Measurements from ENCODE around the gene TBC1D8.
"Not testable (repeated sequence)": the region's sequence is repeated elsewhere in the genome, so short reads cannot be mapped to it uniquely, and the experiment has no call there.

The TBC1D8 gene

DNA sequence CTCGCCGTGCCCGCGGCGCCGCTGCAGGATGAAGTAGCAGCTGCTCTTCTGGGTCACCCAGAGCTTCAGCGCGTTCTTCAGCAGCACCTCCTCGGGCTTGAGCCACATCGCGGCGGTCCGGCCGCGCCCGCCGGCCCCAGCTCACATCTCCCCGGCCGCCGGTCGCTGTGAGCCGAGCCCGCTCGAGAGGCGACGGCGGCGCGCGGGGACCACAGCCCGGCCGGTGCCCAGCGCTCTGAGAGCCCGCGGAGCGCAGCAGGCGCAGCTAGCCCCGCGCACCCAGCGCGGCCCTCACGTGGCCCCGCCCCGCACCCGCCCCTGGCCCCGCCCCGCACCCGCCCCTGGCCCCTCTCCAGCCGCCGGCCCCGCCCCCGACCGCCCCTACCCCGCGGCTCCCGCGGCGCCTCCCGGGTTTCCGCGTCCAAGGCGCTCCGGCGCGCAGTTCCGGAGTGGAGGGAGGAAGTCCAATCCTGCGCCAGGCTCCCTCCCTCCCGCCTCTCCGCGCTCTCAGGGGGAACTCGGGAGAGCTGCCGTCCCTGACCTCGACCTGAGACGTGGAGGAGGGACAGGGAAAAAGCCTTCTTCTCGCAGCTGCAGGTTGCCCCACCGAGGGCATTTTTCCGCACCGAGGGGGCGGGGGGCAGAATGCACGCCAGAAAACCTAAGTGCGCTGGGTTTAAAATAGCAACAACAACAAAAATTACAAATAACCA, at the start of gene TBC1D8:
Gene TBC1D8 (minus strand): TSS at position 237 of the 713 bp plus-strand sequence. CDS start 129 bp downstream, at position 108.
- peak; percentile 93 for DNase-seq

DNA sequence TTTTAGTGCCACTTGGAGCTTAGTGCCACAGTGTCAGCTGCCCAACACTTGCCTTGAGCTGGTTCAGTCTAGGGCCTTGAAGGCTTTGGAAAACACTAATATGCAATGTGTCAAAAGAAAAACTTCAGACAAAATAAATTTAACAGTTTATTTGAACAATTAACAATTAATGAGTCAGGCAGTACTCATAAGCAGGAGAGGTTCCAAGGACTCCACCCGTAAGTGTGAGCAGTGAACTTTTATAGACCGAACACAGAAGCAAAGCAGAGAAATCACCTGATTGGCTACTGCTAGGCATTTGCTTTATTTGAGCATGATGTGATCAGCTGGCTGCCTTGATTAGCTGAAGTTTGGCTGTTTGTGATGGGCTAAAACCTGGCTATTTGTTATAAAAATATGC, 49.5 kb upstream of the TBC1D8 start:
- no peak for DNase-seq

DNA sequence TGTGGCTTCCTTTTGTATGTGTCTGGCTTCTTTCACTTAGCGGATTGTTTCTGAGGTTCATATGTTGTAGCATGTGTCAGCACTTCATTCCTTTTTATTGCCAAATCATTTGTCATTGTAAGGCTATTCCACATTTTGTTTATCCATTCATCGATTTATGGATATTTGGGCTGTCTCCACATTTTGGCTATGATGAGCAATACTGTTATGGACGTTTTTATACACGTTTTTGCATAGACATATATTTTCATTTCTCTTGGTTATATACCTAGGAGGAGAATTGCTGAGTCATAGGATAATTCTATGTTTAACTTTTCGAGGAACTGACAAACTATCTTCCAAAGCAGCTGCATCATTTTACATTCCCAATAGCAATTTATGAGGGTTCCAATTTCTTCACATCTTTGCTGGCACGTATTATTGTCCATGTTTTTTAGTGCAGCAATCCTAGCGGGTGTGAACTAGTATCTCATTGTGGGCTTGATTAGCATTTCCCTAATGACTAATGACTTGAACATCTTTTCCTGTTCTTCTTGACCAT, 48.1 kb upstream of the TBC1D8 start:
- DNase-seq: no peak

DNA sequence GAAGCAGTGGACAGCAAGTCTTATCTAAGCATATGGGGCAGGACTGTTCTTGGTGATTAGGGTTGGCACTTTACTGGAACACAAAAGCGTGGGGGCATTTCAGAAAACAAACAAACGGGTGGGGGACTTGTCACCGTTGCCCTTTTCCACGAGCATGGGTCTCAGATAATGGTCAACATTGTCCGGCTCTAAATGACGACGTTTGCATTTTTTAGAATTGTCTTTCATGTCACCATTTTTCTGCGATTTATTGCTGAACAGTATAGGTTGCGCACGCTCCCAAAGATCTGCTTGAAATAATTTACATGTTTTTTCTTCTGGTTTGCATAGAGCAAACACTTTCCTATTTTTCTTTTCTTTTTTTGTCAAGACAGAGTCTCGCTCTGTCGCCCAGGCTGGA, 46.6 kb upstream of the TBC1D8 start:
- DNase-seq: no peak

DNA sequence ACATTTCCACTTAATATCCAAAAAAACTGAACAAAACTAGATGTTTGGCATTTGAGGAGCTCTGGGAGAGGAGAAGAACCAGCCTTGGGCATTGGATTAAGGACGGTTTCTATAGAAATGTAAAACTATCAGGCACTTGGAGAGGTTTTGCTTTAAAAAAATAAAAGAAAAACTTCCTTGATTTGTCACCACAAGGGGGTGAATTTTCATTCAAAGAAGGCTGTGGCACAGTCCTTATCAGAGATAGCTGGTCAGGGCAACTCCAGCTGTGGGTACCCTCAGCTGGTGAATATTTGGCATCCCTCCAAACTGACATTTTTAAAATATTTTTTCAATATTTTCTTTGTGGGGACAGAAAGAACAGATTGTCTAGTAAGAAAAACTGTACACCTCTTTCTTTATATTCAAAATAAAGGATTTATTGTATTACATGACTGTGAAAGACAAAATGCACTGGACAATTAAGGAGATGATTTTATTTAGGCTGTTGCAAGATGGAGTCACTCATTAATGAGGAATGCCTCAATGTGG, 46.1 kb upstream of the TBC1D8 start:
- DNase-seq: peak; percentile 4

DNA sequence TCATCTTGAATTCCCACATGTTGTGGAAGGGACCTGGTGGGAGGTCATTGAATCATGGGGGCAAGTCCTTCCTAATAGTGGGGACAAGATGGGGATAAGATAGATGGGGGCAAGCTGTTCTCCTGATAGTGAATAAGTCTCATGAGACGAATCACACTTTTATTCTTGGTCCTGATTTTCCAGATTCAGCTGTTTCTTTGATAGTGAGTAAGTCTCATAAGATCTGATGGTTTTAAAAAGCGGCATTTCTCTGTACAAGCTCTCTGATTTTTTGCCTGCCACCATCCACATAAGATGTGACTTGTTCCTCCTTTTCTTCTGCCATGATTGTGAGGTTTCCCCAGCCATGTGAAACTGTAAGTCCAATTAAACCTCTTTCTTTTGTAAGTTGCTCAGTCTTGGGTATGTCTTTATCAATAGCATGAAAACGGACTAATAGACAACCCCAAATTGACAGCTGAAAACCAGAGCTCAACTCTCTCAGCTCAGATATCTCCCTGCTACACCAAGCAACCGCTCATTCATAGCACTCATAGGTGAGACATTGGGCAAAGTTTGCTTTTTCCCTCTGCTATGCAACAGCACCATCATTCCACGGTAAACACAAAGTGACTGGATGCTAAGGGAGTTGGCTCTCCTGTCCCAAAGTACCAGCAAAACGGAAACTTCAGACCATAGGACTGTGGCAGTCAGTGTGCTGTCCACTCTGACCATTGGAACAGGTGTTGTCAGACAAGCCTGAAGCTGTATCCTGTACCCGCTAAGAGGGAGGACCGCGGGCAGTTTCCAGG, 44.9 kb upstream of the TBC1D8 start:
- peak; percentile 2 for DNase-seq

DNA sequence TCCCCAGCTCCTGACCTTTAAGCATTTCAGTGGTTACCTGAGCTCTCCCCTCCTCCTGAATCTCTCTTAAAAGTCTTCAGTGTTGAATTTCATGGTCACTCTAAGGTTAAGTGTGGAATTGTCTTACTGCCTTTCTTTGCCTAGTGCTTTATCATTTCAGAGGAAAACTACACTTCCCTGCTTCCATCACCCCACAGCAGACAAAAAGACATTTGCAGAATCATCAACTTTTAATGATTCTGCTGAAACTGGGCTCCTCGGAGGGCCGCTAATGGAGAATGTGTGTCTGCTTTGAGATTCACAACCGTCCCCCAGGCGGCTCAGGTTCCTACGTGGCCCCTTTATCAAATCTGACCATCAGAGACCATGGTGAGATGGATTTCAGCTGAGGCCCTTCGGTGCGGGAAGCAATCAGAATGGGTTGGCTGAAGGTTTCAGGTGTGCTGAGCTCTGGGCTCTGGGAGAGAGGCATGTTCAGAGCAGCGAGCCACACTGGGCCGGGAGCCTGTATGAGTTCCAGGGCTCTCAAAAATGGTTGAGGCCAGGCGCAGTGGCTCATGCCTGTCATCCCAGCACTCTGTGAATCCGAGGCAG, 41.9 kb upstream of the TBC1D8 start:
- no peak for DNase-seq

DNA sequence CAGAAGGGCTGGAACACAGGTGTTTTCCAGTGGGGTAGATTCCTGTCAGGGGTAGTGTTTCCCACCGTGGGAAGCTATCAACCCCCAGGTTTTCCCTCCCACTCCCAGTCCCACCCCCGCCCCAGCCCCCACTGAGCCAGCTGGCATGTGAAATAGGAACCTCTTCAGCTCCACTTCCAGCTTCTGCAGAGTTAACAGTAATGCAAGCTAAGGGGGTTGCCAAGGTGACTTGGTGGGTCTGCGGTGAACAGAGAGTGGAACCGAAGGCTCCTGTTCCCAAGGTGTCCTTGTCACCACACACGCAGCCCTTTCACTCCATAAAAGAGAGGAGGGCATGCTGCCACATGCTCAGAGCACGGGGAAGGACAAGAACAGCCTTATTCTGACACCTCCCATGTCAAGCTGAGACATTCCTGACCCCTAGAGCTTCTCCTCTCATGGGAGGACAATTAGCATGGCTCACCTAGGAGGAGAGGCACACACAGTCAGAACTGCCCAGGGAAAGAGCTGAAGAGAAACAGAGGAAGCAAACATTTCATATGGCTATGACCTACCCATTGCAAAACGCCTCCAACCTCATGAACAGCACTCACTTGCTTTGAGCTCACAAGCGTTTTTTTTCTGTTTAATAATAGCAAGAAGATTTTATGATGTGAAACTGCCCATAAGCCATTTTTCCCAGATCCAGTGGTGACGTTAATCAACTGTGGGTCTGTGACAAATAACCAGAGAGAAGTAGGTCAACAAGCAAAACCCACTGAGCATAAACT, 39.8 kb upstream of the TBC1D8 start:
- DNase-seq: peak; percentile 72

DNA sequence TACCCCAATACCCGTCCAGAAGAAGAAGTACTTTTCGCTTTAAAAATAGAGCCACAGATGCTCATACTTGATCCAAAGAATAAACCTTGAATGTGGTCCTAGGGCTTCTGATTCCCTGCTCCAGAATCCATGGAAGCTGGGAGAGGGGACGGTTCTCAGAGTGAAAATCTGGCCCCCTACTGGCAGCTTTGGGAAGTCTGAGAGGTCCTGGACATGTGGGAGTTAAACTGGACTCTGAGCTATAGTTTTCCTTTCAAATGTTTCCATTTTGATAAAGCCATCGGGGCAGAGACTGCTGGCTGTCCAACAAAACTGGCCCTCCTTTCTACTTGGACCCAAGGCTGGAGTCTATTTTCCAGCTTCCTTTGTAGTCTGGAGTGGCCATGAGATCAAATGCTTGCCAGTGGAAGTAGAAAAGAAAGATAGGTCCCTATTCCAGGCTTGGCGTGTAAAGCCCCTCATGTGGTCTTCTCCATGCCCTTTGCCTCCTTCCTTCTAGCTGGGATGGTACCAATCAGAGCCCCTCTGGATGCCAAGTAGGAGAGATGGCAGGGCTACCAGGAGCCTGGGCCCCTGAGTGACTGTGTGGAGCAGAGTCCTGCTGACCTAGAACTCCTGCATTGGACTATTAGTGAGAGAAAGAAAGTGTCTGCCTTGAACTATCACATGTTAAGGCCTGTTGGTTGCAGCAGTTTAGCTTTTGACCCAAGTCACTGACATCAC, 37.7 kb upstream of the TBC1D8 start:
- DNase-seq: peak; percentile 31

DNA sequence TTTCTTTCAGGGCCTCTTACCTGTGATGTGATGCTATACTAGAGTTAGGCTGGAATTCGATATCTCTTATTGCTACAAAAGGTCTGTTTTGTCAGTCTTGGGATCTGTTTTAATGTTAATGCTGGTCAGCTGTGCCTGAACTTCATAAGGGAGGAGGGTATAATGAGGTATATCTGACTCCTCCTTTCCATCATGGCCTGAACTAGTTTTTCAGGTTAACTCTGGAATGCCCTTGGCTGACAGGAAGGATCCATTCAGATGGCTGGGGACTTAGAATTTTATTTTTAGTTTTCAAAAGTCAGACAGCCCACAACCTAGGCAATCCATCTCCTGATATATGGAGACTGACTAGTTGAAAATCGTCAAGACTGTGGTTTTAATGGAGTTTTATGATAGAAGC, 35.9 kb upstream of the TBC1D8 start:
- DNase-seq: no peak

DNA sequence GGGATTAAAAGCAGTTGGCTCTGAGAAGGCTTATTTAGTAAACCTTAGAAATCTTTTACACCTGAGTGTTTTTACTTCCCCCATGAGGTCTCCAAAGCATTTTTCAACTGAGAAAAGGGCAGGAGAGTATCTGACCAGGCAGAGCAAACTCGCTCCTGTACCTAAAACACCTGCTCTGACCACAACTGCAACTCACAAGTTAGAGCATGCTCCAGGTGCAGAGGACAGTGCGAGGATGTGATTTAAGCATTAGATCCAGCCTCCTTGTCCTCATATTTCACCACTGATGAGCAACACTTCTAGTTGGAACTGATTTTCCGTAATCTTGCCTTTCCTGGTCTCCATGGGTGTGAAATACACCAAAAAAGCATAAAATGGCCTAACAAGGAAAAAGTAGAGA, 34.5 kb upstream of the TBC1D8 start:
- peak; percentile 55 for DNase-seq

DNA sequence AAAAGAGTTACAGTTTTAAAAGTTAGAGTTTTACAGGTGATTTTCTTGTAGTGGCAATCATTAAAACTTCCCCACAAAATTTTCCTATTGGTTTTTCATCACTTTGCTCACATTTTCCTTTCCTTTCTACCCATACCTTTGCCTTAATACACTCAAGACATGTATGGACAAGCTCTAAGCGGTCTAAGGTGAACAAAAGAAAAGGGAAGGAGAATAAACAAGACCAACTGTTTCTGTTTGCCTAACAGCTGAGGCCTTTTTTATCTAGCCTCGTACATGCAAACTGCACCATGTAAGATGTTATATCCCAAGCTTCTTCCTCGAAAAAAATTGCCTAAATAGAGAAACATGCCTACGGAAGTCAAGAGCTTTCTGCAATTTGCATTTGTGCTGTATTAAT, 33.9 kb upstream of the TBC1D8 start:
- peak; percentile 88 for DNase-seq

DNA sequence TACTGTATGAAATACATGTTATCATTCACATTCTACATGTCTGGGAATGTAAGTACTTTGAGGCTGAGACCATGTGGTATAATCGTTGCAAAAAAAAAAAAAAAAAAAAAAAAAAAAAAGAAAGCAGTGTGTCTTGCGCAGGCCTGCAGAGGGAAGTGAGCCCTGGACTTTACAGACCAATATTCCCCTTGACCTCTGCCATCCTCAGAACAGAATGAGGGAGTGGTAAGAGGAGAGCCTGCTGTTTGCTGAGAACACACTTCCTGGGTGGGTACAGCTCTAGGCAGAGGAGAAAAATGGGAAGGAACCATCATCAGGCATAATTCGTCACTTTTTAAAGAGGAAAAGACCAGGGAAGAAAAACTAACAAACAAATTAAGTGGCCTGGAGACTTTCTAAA, 28.8 kb upstream of the TBC1D8 start:
- peak; percentile 5 for DNase-seq

DNA sequence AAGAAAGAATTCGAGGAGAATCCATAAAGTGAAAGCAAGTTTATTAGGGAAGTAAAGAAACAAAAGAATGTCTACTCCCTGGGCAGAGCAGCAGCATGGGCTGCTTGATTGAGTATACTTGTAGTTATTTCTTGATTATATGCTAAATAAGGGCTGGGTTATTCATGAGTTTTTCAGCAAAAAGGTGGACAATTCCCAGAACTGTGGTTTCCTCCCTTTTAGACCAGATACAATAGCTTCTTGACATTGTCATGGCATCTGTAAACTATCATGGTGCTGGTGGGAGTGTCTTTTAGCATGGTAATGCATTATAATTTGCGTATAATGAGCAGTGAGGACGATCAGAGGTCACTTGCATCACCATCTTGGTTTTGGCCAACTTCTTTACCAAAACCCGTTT, 25.6 kb upstream of the TBC1D8 start:
- no peak for DNase-seq

DNA sequence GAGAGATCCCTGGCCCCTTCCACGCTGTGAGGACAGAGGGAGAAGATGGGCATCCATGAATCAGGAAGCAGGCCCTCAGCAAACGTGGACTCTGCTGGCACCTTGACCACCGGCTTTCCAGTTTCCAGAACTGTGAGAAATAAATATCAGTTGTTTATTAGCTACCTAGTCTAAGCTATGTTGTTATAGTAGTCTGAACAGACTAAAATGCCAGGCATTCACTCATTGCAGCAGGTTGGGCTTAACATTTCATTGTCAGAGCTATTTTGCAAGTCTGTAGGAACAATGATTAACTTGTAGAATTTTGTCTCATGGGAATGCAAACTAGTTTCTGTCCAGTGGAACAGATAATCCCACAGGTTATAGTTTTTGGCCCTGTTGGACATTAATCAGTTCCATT, 24.8 kb upstream of the TBC1D8 start:
- DNase-seq: no peak

DNA sequence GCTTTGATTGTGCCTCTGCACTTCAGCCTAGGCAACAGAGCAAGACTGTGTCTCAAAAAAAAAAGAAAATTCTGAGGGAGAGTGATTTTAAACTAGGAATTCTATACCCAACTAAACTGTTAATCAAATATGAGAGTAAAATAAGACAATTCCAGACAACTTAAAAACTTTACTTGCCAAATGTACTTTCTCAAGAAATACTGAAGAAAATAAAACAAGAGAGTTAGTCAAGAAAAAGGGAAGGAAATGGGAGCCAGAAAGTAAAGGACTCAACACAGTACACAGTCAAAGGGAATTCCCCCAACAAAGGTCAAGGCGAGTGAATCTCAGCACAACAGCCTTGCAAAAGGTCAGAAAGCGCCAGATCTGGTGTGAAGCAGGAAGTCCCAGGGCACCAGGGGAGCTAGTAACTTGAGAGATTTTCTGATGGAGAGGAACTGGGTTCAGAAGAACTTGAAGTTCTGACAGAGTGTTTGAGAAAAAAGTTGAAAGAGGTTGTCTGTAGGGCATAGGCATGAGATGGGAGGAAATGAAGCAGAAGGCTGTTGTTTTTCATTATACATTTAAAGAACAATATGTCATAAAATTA, 22.6 kb upstream of the TBC1D8 start:
- no peak for DNase-seq

DNA sequence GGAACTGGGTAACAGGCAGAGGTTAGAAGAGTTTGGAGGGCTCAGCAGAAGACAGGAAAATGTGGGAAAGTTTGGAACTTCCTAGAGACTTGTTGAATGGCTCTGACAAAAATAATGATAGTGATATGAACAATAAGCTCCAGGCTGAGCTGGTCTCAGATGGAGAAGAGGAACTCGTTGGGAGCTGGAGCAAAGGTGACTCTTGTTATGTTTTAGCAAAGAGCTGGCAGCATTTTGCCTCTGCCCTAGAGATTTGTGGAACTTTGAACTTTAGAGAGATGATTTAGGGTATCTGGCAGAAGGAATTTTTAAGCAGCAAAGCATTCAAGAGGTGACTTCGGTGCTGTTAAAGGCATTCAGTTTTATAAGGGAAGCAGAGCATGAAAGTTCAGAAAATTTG, 18.6 kb upstream of the TBC1D8 start:
- DNase-seq: not testable (repeated sequence)

DNA sequence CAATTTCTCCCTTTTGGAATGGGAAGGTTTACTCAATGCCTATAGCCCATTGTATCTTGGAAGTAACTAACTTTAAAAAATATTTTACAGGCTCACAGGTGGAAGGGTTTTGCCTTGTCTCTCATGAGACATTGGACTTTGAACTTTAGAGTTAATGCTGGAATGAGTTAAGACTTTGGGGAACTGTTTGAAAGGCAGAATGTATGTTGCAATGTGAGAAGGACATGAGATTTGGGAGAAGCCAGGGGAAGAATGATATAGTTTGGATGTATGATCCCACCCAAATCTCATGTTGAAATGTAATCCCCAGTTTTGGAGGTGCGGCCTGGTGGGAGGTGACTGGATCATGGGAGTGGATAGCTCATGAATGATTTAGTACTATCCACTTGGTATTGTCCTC, 17.5 kb upstream of the TBC1D8 start:
- DNase-seq: no peak

DNA sequence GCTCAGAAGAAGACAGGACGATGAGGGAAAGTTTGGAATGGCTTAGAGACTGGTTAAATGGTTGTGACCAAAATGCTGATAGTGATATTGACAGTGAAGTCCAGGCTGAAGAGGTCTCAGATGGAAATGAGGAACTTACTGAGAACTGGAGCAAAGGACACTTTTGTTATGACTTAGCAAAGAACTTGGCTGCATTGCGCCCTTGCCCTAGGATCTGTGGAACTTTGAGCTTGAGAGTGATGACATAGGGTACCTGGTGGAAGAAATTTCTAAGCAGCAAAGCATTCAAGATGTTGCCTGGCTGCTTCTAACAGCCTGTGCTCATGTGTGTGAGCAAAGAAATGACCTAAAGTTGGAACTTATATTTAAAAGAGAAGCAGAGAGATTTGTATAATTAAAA, 16.4 kb upstream of the TBC1D8 start:
- not testable (repeated sequence) for DNase-seq

DNA sequence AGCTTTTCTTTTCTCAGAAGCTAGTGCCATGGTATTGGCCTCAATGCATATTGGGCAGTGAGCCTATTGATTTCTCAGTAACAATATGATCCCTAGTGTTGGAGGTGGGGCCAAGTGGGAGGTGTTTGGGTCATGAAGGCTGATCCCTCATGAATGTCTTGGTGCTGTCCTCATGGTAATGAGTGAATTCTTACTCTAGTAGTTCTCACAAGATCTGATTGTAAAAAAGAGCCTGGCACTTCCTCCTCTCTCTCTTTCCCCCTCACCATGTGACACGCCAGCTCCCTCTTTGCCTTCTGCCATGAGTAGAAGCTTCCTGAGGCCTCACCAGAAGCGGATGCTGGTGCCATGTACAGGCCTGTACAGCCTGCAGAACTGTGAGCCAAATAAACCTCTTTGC, 12.8 kb upstream of the TBC1D8 start:
- no peak for DNase-seq

DNA sequence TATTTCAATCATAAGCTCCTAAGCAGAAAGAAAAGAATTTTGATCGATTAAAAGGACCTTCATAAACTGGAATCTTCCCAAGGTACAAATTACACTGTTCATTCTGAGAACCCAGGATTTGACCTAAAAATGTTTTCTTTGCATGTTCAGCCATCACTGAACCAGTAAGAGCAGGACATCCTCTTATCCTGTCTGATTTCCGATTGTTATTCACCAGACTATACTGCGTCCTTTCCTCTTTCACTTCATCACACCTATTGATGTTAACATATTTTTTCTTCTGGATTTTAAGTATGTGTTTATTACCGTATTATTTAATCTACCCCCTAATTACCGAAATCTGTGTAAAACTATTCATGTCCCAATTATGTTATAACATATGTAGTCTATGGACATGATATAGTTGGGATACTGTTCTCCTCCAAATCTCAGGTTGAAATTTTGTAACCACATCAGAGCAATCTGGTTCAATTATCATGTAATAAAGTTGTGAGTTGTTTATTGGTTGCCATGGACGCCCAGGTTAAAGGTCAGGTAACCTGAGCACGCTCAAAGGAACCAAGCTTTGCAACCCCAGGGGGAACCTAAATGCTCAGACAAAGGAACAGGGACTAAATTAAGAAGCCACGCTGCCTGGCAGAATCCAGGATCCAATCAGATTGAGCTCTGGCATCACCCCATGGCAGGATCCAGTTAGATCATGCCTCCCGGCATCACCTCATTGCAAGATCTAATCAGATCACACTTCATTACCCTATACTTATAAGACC, 11.6 kb upstream of the TBC1D8 start:
- peak; percentile 38 for DNase-seq
